GM19035 (cell line): ENCODE data around the gene UQCRHL.
"Not testable (repeated sequence)": the region's sequence is repeated elsewhere in the genome, so short reads cannot be mapped to it uniquely, and the experiment has no call there.

ENCODE experiments used
- ATAC-seq: cut with Tn5 transposase; IDR thresholded peaks from one replicate; pipeline ENCODE4 v1.9.1; 2021; ENCODE audit not compliant: unreplicated experiment

UQCRHL gene

DNA sequence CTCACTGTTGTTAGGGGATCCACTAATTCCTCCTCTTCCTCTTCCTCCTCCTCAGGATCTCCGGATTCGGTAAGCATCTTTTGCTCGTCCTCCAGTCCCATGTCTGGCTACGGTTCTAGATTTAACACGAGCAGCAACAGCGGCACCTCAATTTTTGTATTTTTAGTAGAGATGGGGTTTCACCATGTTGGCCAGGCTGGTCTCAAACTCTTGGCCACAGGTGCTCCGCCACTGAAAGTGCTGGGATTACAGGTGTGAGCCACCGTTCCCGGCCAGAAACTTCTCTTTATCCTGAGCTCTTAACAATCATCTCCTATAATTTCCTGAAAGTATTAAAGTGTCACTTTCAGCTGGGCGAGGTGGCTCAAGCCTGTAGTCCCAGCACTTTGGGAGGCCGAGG lies at the start of gene UQCRHL:
Gene UQCRHL, minus strand, starts transcription at position 101 of the 400 bp plus-strand sequence. Its CDS starts 0 bp downstream, at position 101.
- not testable (repeated sequence) for ATAC-seq

- no peak for ATAC-seq
Measured at GRCh38 chr1:15856888-15857287, 49.4 kb upstream of the UQCRHL start.

DNA sequence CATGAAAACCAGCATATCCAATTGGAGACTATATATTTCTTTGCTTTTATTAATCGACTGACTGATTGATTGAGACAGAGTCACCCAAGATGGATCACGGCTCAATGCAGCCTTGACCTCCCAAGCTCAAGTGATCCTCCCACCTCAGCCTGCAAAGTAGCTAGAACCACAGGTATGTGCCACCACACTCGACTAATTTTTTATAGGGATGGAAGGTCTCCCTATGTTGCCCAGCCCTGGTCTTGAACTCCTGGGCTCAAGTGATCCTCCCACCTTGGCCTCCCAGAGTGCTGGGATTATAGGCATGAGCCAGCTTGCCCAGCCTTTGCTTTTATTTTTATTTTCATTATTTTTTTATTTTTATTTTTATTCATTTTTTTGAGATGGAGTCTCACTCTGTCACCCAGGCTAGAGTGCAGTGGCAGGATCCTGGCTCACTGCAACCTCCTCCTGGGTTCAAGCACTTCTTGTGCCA lies 45.4 kb upstream of the UQCRHL start:
- ATAC-seq: no peak

- ATAC-seq: no peak
Measured at GRCh38 chr1:15852036-15852827, 44.8 kb upstream of the UQCRHL start.

- ATAC-seq: no peak
Measured at GRCh38 chr1:15851210-15852035, 44.0 kb upstream of the UQCRHL start.

GRCh38 chr1:15850471-15851001 lies 43.1 kb upstream of the UQCRHL start:
- no peak for ATAC-seq

GRCh38 chr1:15849775-15850324 lies 42.4 kb upstream of the UQCRHL start:
- ATAC-seq: no peak

DNA sequence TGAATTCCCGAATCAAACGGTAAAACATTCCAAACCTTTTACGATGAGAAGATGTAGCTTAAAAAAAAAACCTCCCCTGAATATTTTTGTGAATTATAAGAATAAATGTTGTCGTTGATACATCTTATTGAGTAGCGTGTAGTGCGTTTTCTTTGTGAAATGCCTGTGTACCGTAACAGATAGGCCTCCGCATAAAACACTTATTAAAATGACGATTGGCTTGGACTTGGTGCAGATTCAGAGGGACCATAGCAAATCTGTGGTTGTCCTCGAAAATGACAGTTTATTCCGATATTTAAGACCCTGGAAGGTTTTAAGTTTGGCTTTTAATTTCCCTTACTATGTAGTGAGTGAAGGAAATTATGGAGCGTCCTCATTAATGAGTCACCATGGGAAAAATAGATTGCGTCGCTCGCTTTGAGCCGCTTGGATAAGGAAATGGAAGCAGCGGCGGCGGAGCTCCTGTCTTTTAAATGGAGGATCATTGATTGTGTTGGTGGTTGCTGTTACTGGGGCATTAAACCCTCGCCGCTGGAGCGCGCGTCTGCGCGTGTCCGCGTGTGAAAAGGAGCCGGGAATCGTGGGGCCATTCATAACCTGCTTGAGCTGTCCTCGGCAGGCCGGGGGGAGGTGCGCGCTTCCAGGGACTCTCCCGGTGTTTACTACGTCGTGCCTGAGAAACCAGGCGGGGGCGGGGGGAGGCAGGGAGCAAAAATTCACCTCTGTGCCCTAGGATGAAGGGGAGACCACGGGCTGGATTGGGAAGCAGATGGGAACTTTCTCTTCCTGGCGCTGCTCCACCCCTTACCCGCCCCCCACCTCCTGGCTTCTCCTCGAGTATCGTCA lies 41.7 kb upstream of the UQCRHL start:
- ATAC-seq: no peak

GRCh38 chr1:15848143-15848928 lies 40.9 kb upstream of the UQCRHL start:
- peak; percentile 29 for ATAC-seq

DNA sequence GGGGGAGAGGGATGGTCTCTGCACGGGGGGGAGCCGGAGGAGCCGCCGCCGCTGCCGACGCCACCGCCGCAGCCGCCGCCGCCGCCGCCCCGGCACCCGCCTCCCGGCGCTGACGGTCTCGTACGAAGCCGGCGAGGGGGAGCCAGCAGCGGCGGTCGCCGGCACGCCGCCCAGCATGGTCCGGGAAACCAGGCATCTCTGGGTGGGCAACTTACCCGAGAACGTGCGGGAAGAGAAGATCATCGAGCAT lies 40.4 kb upstream of the UQCRHL start:
- no peak for ATAC-seq

- peak; percentile 71 for ATAC-seq
Measured at GRCh38 chr1:15847100-15847892, 39.8 kb upstream of the UQCRHL start, which contains the start of gene SPEN. Gene SPEN, plus strand, starts transcription at chr1:15847707. Its CDS starts 361 bp downstream, at chr1:15848068.

- ATAC-seq: not testable (repeated sequence)
Measured at GRCh38 chr1:15846056-15846455, 38.6 kb upstream of the UQCRHL start.

DNA sequence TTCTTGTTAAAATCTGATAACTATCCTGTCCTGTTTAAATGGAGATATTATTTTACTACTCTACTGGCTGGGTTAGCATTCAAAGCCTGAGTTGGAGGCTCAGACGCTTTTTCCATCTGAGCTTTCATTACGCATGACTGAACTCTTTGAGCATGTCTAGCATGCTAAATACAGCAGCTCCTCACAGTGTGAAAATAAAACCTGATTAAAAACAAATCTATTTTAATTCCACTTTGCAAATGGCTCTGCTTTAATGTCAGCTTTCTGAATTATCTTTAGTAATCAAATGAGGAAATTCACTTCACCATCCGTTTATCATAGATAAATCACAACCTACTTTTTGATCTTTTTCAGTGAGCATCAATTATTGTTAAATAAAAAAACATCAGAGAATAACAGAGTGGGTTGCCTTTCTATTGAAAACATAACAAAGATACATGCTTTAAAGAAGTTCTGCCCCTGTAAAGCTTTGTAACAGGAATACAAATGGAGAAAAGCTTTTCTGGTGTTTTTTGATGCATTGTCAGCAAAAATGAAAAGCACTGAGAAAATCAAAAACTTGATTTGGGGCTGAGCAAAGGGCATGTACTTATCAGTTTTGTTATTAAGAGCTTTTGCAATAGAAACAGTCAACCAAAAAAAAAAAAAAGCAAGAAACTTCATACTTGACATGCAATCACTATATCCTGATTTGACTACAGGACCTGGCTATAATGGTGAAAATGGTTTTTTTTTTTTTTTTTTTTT lies 36.5 kb upstream of the UQCRHL start:
- ATAC-seq: no peak

DNA sequence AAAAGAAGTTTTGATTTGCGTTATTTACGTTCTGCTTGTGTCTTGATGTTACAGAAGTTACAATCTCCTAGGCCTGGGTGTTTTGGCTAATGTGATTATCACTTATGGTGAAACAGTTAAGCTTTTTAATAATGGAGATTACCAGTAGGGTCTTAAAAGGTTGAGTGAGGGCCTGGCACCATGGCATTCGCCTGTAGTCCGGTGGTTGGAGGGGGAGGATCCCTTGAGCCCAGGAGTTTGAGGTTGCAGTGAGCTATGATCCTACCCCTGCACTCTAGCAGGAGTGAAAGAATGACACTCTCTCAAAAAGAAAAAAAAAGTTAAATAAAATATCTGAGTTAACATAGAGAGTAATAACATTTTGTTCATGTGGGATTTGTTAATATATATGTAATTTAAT lies 31.3 kb upstream of the UQCRHL start:
- ATAC-seq: no peak

- no peak for ATAC-seq
Measured at GRCh38 chr1:15837931-15838330, 30.5 kb upstream of the UQCRHL start.

- ATAC-seq: no peak
Measured at GRCh38 chr1:15836772-15837669, 29.6 kb upstream of the UQCRHL start.

- not testable (repeated sequence) for ATAC-seq
Measured at GRCh38 chr1:15836511-15836771, 29.0 kb upstream of the UQCRHL start.
